GM12872 (cell line): ENCODE measurements around the gene HIGD1B.

Experiments
- TF ChIP-seq, protein P1 (sequence below): IDR thresholded peaks from 3 replicates; pipeline ENCODE4 v1.5.1; 2011; ENCODE audit warnings: low read depth, mild to moderate bottlenecking, low read length, moderate library complexity; ENCODE audit not compliant: insufficient read depth

HIGD1B gene

DNA sequence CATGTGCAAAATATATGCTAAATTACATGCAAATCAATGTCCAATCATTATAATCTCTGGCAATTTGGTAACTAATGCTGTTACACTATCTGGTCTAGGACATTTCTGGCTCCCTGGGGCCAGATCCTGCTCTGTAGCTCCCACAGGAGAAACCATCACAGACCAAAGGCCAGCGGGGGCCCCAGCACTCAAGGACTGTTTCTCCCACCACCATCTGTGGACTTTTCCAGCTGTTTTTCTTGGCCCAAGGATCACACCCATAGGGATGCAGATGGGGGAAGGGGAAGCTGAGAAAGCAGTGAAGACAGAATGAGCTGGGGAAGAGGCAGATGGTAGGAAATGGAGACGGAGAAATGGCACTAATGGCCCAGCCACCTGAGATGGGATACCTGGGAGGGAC lies at the start of gene HIGD1B:
TSS of gene HIGD1B (plus strand) at position 298 of the 400 bp plus-strand sequence. CDS start 270 bp downstream, outside the sequence.
- TF ChIP-seq, protein P1, sequence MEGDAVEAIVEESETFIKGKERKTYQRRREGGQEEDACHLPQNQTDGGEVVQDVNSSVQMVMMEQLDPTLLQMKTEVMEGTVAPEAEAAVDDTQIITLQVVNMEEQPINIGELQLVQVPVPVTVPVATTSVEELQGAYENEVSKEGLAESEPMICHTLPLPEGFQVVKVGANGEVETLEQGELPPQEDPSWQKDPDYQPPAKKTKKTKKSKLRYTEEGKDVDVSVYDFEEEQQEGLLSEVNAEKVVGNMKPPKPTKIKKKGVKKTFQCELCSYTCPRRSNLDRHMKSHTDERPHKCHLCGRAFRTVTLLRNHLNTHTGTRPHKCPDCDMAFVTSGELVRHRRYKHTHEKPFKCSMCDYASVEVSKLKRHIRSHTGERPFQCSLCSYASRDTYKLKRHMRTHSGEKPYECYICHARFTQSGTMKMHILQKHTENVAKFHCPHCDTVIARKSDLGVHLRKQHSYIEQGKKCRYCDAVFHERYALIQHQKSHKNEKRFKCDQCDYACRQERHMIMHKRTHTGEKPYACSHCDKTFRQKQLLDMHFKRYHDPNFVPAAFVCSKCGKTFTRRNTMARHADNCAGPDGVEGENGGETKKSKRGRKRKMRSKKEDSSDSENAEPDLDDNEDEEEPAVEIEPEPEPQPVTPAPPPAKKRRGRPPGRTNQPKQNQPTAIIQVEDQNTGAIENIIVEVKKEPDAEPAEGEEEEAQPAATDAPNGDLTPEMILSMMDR = no peak

DNA sequence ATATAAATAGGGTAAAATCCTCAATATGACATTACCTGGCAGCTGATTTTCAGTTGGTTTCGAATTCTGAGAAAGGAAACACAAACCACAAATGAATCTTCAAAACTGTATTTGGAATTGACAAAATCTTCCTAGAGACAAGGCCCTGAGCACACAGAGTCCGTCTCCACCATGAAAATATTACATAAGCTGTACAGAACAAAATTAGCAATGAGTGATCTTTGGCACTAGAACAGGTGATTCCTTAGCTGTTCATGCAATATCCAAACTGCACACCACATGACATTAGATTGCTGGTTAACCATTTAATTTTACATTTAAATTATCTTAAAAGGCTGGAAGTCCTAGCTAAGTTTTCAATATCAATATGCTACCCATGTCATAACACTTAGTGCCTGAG lies 49.3 kb upstream of the HIGD1B start:
- TF ChIP-seq, protein P1 = no peak

DNA sequence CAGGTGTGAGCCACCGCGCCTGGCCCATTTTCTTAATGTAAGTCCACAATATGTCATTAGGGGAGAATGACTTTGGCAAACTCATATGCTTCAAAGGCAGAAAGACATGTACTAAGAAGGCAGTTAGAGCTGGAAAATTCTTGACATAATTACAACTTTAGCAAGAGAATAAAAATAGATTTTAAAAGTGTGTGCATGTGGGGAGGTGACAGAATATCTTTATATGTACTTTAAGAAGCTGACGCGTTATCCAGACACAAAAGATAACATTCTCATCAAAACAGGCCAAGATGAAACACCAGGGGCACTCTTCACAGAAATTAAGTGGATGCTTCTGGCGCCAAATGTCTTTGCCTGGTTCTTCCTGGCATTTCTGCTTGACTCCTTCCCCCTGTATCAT lies 45.8 kb upstream of the HIGD1B start:
- TF ChIP-seq, protein P1 = no peak

DNA sequence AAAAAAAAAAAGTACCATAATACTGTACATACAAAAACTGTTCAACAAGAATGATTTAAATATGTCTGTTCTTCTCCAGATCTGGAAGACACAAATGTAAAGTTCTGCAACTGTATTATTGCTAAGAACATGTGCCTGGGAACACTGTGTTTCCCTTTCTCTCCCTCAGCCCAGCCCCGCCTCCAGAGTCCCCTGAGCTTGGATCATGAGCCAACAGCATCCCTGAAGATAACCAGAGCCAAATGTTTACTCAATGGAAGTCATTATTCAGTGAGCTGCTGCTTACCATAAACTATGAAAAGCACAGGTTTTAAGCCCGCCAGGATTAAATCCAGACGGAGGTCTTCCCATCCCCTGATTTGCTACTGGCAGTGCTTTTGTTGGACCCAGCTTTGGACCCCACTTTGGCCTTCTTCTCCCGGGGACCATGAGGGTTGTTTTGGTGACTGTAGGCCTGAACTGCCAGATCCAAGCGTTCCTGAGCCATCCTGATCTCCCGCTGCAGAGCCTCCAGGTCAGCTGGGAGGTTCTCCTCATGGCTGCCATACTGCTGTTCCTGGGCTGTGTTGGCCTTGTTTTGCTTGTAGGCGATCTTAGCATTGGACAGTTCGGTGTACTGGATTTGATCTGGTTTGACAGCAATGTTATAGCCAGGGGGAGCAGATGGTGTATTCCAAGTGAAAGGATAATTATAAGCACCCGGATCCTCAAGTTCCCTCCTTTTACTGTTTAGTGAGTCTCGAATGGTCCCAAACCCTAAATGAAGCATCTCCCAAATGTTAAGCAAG lies 43.2 kb upstream of the HIGD1B start:
- TF ChIP-seq, protein P1 = no peak

DNA sequence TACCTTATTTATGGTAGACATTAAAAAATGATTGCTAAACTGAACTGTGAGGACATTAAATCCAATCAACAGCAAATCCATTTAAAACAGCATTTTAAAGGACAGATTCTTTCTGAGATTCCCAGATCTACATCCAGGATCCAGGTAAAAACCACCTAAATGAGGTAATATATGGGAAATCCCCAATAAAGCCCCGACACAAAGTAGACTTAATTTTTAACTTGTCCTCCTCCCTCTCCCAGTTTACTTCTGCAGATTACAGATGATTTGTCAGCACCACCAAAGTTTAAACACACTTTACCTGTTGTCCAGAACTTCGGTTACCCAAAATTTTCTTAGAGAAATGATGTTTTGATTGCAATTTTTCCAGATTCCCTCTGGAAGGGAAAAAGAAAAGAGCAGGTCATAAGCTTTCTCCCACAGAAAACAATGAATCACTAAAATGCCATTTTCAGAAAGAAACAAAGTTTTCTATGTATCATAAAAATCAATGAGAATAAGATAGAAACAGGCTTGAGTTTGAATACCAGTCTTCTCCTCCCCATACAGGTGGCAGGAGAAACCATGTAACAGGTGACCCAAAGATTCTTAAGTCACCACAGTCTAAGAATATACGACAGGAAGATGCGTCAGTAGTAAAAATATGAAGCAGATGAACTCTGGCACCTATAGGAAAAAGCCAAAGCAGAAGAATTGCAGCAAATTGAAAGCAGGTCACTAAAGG lies 40.4 kb upstream of the HIGD1B start:
- TF ChIP-seq, protein P1 = no peak

DNA sequence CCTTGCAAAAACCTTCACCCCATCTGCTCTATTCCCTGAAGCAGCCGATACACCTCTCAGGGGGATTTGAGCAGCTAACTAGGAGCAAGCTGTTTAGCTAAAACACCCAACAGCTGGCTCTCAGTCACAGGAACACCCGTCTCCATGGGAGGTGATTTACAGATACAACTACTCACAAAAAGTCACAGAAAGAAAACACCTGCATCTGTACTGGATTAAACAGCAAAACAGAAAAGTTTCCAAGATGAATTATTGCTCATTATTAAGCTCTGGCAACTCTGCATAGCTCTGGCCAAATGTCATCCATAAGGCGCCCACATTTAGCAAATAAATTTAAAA lies 39.9 kb upstream of the HIGD1B start:
- TF ChIP-seq, protein P1 = no peak

DNA sequence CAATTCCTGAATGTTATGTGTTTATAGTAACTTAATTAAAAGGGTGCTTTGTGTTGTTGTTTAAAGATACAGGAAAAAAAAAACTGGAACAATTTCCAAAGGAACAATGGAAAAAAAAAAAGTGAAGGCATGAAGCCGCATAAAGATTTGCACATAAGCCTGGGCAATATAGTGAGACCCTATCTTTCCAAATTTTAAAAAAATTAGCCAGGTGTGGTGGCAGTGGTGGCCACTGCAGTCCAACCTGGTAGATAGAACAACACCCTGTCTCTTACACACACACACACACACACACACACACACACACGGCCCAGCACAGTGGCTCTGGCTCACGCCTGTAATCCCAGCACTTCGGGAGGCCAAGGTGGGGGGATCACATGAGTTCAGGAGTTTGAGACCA lies 39.5 kb upstream of the HIGD1B start:
- TF ChIP-seq, protein P1 = no peak
